OCI-LY7 (cell line): ENCODE results near the gene TFF2.

Source experiments
- CTCF ChIP-seq: fragments of 200-600 bp; sonication (generic); conservative IDR thresholded peaks from 2 replicates; pipeline ENCODE4 v1.5.1; 2014; ENCODE audit warnings: mild to moderate bottlenecking, antibody characterized with exemption, low read length, moderate library complexity, mixed read lengths
- EZH2phosphoT487 ChIP-seq: fragments of 200-600 bp; sonication (generic); IDR thresholded peaks from 2 replicates; pipeline ENCODE4 v1.6.1; 2018; ENCODE audit warnings: low read depth, borderline replicate concordance, mild to moderate bottlenecking, mixed run types, antibody characterized with exemption, low read length, moderate library complexity, mixed read lengths

- TF ChIP-seq CTCF (no peak), EZH2phosphoT487 (no peak)
These were observed 11.9 kb upstream of the TFF2 start for GRCh38 chr21:42362700-42363099.
